OCI-LY7 (cell line): ENCODE measurements around the gene GALNT17. TPM values are rescaled to one million over a fixed set of nuclear protein-coding genes. Genes with fewer than 3 reads are reported as not detected.

Experiments
- BruUV-seq: library from RNA; stranded (reverse); fragments of 400-500 nt; replicated peaks from 2 replicates; lab custom pipeline; 2021; lab: Mats Ljungman, UMichigan
- CTCF ChIA-PET: fragments of 300-600 bp; sonication (Branson Sonifier 250); formaldehyde crosslinking; loops from one replicate; lab custom pipeline; 2022; ENCODE audit warnings: antibody characterized with exemption; ENCODE audit not compliant: unreplicated experiment; lab: Charles Lee
- POLR2A ChIA-PET: fragments of 300-600 bp; sonication (Branson Sonifier 250); formaldehyde crosslinking; loops from one replicate; lab custom pipeline; 2022; ENCODE audit warnings: antibody characterized with exemption; lab: Charles Lee
- DNase-seq: peaks from one replicate; pipeline ENCODE4 v3.0.0-alpha.2; 2015; ENCODE audit warnings: low spot score
- H2AFZ ChIP-seq: fragments of 200-600 bp; sonication (generic), shearing (Covaris generic); 2 replicates; pipeline ENCODE4 v1.6.1; 2014; ENCODE audit warnings: mild to moderate bottlenecking, antibody characterized with exemption, low read length, moderate library complexity
- H3K27ac ChIP-seq: fragments of 200-600 bp; sonication (generic); 2 replicates; pipeline ENCODE4 v1.5.1; 2014; ENCODE audit warnings: mixed run types, low read depth, mild to moderate bottlenecking, moderate library complexity, low read length, inconsistent platforms; ENCODE audit not compliant: poor library complexity, severe bottlenecking
- H3K36me3 ChIP-seq: fragments of 200-600 bp; sonication (generic); 2 replicates; pipeline ENCODE4 v1.6.1; 2014; ENCODE audit warnings: mild to moderate bottlenecking, antibody characterized with exemption, low read length, moderate library complexity, mixed read lengths; ENCODE audit not compliant: insufficient read depth
- H3K4me1 ChIP-seq: fragments of 200-600 bp; sonication (generic); 2 replicates; pipeline ENCODE4 v1.5.1; 2014; ENCODE audit warnings: mild to moderate bottlenecking, low read length; ENCODE audit not compliant: insufficient read depth, poor library complexity, severe bottlenecking
- H3K4me2 ChIP-seq: fragments of 200-600 bp; sonication (generic); 2 replicates; pipeline ENCODE4 v1.6.1; 2014; ENCODE audit warnings: mild to moderate bottlenecking, low read length
- H3K4me3 ChIP-seq: fragments of 200-600 bp; sonication (generic); 2 replicates; pipeline ENCODE4 v1.5.1; 2014; ENCODE audit warnings: mild to moderate bottlenecking, low read depth, low read length; ENCODE audit not compliant: poor library complexity, severe bottlenecking
- H3K79me2 ChIP-seq: fragments of 200-600 bp; sonication (generic); 2 replicates; pipeline ENCODE4 v1.6.1; 2016; ENCODE audit warnings: low read depth, mild to moderate bottlenecking, low read length, moderate library complexity, mixed read lengths; ENCODE audit not compliant: insufficient read depth
- H3K9me2 ChIP-seq: fragments of 200-600 bp; sonication (generic); 2 replicates; pipeline ENCODE4 v1.6.1; 2016; ENCODE audit warnings: mild to moderate bottlenecking, low read length, mixed read lengths; ENCODE audit not compliant: insufficient read depth
- H3K9me3 ChIP-seq: fragments of 200-600 bp; sonication (generic); 2 replicates; pipeline ENCODE4 v1.6.1; 2014; ENCODE audit warnings: mild to moderate bottlenecking, mixed run types, low read length, mixed read lengths
- H4K20me1 ChIP-seq: fragments of 200-600 bp; sonication (generic); 2 replicates; pipeline ENCODE4 v1.6.1; 2014; ENCODE audit warnings: mild to moderate bottlenecking, antibody characterized with exemption, low read length, moderate library complexity, mixed read lengths; ENCODE audit not compliant: insufficient read depth
- EZH2phosphoT487 ChIP-seq: fragments of 200-600 bp; sonication (generic); IDR thresholded peaks from 2 replicates; pipeline ENCODE4 v1.6.1; 2018; ENCODE audit warnings: low read depth, borderline replicate concordance, mild to moderate bottlenecking, mixed run types, antibody characterized with exemption, low read length, moderate library complexity, mixed read lengths
- intact Hi-C: fragments of 100-400 bp; cut with micrococcal nuclease; formaldehyde crosslinking; loops from one replicate; pipeline ENCODE4 v1.10.0; 2022; ENCODE audit not compliant: unreplicated experiment
- total RNA-seq, 2 experiments: library from RNA; depleted of rRNA in 1 of 2; stranded (reverse); fragments of >200 nt in 1 of 2; shearing (Covaris generic) in 1 of 2; gene quantifications; 2 replicates each; pipeline ENCODE4 v1.2.3, GENCODE V29; 2014 to 2022
- TF ChIP-seq, protein P1 (sequence below): fragments of 200-600 bp; sonication (generic); conservative IDR thresholded peaks from 2 replicates; pipeline ENCODE4 v1.5.1; 2014; ENCODE audit warnings: mild to moderate bottlenecking, antibody characterized with exemption, low read length, moderate library complexity, mixed read lengths

GALNT17 gene
- total RNA-seq, 2 experiments from 2014 or later, result not detected

DNA sequence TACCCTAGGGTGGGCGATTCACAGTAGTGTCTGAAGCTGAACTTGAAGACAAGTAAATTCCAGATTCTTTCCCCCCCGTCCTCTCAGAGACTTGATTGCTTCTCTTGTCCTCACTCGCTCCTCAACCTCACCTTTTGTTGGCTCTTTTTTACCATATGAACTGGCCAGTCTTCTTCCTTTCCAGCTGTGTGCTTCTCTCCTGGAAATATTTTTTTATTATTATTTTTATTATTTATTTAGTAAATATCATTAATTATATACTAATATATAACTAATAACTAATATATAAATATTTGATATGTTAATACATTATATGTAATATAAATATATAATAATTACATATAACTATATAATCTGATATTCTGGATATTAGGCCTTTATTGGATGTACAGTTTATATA is 484.3 kb downstream of the GALNT17 start:
- Histone ChIP-seq H3K9me2 (no peaks in the 10 kb centered on the region), H3K79me2 (no peaks in the 10 kb centered on the region), H3K27ac (no peak overlapping the region), H3K4me3 (no peak overlapping the region), H2AFZ (no peak overlapping the region), H3K36me3 (no peaks in the 10 kb centered on the region), H4K20me1 (no peaks in the 10 kb centered on the region), H3K4me2 (no peak overlapping the region), H3K9me3 (peaks cover 6% of the 10 kb centered on the region; the same call in 1 of the 2 replicates), H3K4me1 (no peaks in the 10 kb centered on the region)
- DNase-seq, result no peak
- intact Hi-C loops, result no loop called here
- BruUV-seq, result no TSS peak
- TF ChIP-seq, protein P1, sequence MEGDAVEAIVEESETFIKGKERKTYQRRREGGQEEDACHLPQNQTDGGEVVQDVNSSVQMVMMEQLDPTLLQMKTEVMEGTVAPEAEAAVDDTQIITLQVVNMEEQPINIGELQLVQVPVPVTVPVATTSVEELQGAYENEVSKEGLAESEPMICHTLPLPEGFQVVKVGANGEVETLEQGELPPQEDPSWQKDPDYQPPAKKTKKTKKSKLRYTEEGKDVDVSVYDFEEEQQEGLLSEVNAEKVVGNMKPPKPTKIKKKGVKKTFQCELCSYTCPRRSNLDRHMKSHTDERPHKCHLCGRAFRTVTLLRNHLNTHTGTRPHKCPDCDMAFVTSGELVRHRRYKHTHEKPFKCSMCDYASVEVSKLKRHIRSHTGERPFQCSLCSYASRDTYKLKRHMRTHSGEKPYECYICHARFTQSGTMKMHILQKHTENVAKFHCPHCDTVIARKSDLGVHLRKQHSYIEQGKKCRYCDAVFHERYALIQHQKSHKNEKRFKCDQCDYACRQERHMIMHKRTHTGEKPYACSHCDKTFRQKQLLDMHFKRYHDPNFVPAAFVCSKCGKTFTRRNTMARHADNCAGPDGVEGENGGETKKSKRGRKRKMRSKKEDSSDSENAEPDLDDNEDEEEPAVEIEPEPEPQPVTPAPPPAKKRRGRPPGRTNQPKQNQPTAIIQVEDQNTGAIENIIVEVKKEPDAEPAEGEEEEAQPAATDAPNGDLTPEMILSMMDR, result no peak
- no peak for TF ChIP-seq EZH2phosphoT487
- ChIA-PET POLR2A (no interaction called here), CTCF (no interaction called here)

DNA sequence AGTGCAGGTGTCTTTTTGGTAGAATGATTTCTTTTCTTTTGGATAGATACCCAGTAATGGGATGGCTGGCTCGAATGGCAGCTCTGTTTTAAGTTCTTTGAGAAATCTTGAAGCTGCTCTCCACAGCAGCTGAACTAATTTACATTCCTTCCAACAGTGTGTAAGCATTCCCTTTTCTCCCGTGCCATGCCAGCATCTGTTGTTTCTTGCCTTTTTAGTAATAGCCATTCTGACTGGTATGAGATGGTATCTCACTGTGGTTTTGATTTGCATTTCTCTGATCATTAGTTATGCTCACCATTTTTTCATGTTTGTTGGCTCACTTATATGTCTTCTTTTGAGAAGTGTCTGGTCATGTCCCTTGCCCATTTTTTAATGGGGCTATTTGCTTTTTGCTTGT is 486.3 kb downstream of the GALNT17 start:
- ChIA-PET POLR2A (no interaction called here), CTCF (no interaction called here)
- H3K9me2 ChIP-seq, result no peaks in the 10 kb centered on the region
- H3K9me3 ChIP-seq, result peaks cover 6% of the 10 kb centered on the region; the same call in 1 of the 2 replicates
- TF ChIP-seq, protein P1, result no peak
- no peak for TF ChIP-seq EZH2phosphoT487
- intact Hi-C loops, result no loop called here
- BruUV-seq, result no TSS peak
- H2AFZ ChIP-seq, result no peak overlapping the region
- H3K4me2 ChIP-seq, result no peak overlapping the region
- no peaks in the 10 kb centered on the region for H3K79me2 ChIP-seq
- DNase-seq, result no peak
- H3K36me3 ChIP-seq, result no peaks in the 10 kb centered on the region
- H3K27ac ChIP-seq, result no peak overlapping the region
- H3K4me1 ChIP-seq, result no peaks in the 10 kb centered on the region
- no peak overlapping the region for H3K4me3 ChIP-seq
- no peaks in the 10 kb centered on the region for H4K20me1 ChIP-seq

DNA sequence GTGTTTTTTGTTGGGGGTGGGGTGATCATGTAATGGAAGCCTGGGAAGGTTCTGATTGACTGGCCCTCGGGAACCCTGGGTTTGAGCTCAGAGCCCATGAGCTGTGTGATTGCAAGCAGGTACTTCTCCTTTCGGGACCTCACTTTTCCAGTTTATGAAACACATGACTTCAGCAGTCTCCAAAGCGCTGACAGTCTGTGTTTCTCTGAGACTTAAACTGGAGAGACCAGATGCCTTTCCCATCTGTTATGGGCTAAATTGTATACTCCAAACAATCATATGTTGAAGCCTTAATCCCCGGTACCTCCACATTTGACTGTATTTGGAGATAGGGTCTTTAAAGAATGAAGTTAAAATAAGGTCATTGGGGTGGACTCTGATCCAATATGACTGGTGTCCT is 493.6 kb downstream of the GALNT17 start:
- Histone ChIP-seq H3K9me2 (no peaks in the 10 kb centered on the region), H3K4me3 (no peak overlapping the region), H3K4me2 (no peak overlapping the region), H3K79me2 (no peaks in the 10 kb centered on the region), H2AFZ (no peak overlapping the region), H3K36me3 (no peaks in the 10 kb centered on the region), H3K9me3 (peaks cover 6% of the 10 kb centered on the region; the same call in 1 of the 2 replicates), H3K27ac (no peak overlapping the region), H3K4me1 (no peaks in the 10 kb centered on the region), H4K20me1 (no peaks in the 10 kb centered on the region)
- no peak for DNase-seq
- ChIA-PET CTCF (no interaction called here), POLR2A (no interaction called here)
- TF ChIP-seq EZH2phosphoT487, result no peak
- TF ChIP-seq, protein P1, result no peak
- intact Hi-C loops, result no loop called here
- no TSS peak for BruUV-seq
